Fibroblast of skin of back (primary cell): ENCODE data around the gene FXYD2.

ENCODE experiments used
- DNase-seq: peaks from one replicate; pipeline ENCODE4 v3.0.0-alpha.2; 2013

FXYD2 gene

DNA sequence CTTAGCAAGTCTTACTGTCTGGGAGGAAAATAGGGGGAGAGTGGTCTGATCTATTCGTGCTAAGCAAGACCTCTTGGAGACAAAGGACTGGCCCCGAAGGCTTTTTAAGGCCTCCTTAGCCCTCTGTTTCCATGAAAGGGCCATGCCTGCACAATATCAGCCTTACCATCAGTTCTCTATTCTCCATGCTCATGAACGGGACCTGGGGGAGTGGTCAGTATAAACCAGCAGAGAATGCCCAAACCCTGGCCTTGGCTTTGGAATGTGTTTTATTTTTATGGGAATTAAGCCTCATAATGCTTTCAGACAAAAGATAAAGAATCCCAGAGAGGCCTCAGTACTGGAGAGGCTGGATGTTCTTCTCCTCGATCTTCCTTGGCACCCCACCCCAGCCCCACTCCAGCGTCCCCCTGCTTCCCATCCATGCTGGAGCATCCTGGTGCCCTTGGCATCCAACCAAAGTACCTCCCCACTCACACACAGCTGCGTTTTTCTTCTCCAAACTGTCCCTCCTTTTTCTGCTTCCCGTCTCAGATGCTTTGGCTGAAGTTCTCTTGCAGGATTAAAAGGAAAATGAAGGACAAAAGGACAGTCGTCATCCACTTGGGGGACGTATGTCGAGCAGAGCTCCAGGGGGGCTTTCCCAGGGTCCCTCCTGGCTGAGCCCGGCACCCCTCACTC, 33.3 kb upstream of the FXYD2 start:
- DNase-seq = no peak

GRCh38 chr11:117855912-117856651, 31.5 kb upstream of the FXYD2 start:
- DNase-seq = no peak

DNA sequence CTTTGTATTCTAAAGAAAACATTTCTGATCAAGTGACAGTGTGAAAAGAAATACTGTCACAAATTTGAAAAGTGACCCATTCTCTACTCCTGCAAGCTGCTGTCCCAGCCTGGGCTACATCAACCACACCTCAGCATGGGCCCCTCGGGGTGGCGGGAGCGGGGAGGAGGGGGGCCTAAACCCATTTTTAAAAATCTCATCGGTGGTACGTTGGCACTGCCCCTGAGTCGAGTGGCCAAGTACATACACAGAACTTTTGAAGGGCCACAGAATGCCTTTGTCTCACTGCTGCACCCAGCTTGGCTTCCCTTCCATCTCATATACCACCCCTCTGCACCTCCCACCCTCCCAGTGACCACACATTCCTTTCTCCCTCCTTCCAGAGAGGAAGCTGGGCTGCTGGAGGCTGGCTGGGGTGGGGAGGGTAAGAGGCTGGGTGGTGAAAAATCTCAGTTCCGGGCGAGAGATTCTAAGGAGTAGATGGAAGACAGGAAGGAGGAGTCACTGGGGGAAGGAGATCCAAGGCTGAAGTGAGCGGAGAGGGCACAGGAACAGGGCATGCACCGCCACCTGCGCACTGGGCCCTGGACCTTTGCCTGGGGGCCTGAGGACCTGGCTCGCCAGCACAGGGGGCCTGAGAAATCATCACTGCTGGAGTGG, 30.8 kb upstream of the FXYD2 start:
- DNase-seq = no peak

- no peak for DNase-seq
Measured at GRCh38 chr11:117852309-117852708, 27.8 kb upstream of the FXYD2 start.

DNA sequence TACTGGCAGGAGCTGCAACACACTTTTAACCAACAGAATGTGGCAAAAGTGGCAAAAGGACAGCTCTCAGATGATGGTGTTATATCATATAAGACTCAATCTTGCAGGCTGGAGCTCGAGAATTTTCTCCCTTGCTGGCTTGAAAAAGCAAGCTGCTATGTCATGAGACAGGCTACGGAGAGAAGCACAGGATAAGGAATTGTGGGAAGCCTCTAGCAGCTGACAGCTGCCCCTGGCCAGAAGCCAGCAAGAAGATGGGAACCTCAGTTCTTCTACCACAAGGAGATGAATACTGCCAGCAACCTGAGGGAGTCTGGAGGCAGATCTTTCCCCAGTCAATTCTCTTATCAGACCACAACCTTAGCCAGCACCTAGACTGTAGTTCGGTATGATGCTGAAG, 27.3 kb upstream of the FXYD2 start:
- no peak for DNase-seq

DNA sequence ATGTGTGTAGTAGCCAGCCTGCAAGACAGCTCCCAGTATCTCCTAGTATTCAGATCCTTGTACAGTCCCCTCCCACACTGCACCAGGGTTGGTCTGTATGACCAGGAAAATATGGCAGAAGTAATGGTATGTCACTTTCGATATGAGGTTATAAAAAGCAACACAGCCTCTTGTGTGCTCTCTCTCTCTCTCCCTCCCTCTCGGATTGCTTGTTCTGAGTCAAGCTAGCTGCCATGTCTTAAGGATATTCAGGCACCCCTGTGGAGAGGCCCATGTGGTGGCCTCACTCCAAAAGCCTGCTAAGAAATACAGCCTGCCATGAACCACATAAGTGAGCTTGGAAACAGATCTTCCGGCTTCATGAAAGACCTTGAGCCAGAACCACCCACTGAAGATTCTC, 26.6 kb upstream of the FXYD2 start:
- DNase-seq = peak; percentile 57

DNA sequence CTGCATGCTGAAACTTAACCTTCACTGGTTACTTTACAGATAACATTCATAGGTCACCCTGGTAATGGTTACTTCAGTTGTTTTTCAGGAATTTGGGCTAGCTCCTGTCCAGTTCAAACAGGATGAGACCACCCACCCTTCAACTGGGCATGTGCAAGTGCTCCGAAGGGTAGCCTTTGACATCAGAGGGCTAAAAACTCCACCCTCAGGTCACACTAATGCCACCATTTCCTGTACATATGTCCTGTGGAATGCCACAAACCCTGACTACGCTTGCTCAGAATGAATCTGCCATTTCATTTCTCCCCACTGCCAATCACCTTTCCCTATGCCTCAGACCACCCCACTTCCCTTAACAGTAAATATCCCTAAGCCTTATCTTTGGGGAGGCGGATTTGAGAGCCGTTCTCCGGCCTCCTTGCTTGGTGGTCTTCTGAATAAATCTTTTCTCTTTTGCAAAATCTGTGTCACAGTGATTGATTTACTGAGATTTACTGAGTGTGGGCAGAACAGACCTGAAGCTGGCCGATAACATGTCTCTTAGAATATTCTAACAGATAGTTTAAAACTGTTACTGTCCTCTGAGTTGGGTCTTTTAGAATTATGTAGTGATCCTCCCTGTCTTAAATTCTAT, 25.4 kb upstream of the FXYD2 start:
- DNase-seq = no peak

- peak; percentile 39 for DNase-seq
Measured at GRCh38 chr11:117843666-117844484, 19.3 kb upstream of the FXYD2 start.

- DNase-seq = no peak
Measured at GRCh38 chr11:117842131-117842941, 17.8 kb upstream of the FXYD2 start.

GRCh38 chr11:117841551-117842031, 17.0 kb upstream of the FXYD2 start:
- DNase-seq = no peak

DNA sequence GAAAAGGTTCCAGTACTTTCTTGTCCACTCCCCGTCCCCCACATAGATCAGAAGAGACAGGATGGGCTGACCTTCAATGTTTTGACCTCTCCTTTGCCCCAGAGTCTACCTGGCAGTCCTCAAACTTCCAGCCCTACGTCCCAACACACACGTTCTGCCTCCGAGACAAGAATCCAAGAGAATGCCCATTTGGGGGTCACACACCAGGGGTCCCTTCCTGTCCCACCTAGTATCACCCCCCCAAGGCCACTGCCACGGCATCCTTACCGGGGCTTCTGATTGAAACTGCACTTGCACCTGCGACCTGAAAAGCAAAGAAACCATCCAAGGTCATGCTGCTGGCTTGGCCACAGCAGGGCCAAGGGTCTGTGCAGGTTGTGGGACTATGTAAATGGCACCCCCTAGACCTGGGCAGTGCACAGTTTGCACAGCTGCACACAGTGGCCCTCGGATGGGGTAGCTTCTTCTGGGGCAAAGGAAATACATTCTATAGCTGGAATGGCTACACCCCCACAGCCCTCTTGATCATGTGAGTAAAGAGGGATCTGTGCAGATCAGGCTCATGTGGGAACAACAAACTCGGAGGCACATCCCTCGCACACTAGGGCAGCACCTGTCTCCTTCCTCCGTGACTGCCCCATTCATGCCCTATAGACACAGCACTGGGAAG, 16.5 kb upstream of the FXYD2 start:
- DNase-seq = no peak

DNA sequence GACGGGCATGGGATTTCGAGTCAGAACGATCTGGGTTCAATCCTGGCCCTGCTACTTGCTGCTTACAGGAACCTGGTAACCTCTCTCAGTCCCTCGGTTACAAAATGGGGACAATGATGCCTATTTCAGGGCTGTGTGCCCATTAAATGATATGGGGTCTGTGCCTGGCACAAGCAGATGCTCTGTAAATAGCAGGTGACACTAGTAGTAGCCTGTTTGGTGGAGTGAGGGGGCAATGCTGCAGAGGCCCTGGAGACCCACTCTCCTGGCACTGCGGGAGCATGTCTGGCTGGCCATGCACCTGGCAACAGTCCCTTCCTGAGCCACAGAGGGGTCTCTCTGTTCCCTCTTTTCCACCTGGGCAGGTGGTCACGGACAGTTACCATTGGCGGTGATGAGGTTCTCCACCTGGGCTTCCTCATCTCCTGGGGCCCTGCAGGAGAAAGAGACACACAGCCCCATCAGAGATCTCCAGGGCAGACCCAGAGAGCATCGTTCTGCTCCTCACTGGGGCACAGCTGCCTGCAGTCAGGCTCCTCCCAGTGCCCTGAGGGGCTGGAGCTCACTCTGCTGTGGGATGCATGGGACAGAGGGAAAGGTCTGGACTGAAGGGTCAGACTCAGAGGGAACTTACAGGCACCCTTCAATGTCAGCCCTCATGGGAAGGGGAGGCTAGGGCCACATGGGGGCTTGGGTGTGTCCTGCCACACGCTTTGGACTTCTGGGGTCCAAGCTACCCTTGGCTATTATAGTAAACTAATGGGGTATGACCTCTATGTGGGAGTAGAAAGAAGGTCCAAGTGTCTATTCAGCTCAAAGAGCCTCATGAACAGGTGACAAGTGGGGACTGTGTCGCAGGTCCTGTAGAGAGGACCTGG, 15.6 kb upstream of the FXYD2 start:
- DNase-seq = no peak

DNA sequence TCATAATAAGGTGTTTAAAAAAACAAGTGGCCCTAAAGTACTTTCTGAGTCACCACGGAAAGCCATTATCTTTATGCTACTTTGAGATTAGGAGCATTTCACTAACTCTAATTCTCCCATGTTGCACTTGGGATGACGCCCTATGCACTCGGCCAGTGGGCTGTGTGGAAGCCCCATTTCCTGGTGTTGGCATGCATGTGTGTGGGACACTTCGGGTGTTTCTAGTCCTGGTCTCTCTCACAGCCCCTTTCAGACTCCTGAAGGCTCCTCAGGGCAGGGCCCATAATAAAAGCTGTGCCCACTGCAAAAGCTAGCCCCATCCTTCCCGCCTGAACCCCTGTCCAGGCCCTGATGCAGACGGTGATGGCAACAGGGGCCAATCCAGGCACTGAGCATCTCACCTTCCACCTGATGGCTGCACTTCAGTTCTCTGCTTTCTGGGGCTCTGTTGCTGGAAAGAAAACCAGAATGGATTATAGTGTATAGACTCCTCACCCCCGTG, 14.9 kb upstream of the FXYD2 start:
- DNase-seq = no peak

- no peak for DNase-seq
Measured at GRCh38 chr11:117838901-117839300, 14.4 kb upstream of the FXYD2 start.

- no peak for DNase-seq
Measured at GRCh38 chr11:117837791-117838190, 13.2 kb upstream of the FXYD2 start.

GRCh38 chr11:117837070-117837776, 12.7 kb upstream of the FXYD2 start:
- no peak for DNase-seq

- no peak for DNase-seq
Measured at GRCh38 chr11:117836077-117836960, 11.8 kb upstream of the FXYD2 start.

GRCh38 chr11:117835576-117835975, 11.0 kb upstream of the FXYD2 start:
- no peak for DNase-seq
